Fibroblast of peridontal ligament (primary cell): Measurements from ENCODE around the gene CSPG5.

Source experiments
- DNase-seq: peaks from one replicate; pipeline ENCODE4 v3.0.0-alpha.2; 2010; ENCODE audit errors: extremely low read depth

Gene CSPG5

GRCh38 chr3:47588053-47588452 lies 9.4 kb upstream of the CSPG5 start:
- no peak for DNase-seq

GRCh38 chr3:47586746-47587145 lies 8.1 kb upstream of the CSPG5 start:
- DNase-seq: peak; percentile 37

GRCh38 chr3:47583320-47584075 lies 4.8 kb upstream of the CSPG5 start:
- DNase-seq: peak; percentile 11

GRCh38 chr3:47581835-47582234 lies 3.2 kb upstream of the CSPG5 start:
- DNase-seq: no peak

GRCh38 chr3:47581422-47581821 lies 2.8 kb upstream of the CSPG5 start:
- no peak for DNase-seq

GRCh38 chr3:47580481-47580880 lies 1.8 kb upstream of the CSPG5 start:
- no peak for DNase-seq

- DNase-seq: no peak
Observed at GRCh38 chr3:47579875-47580274, 1.2 kb upstream of the CSPG5 start.

GRCh38 chr3:47578119-47578632 lies 489 bp downstream of the CSPG5 start:
- no peak for DNase-seq

- DNase-seq: no peak
Observed at GRCh38 chr3:47577583-47578118, 1.0 kb downstream of the CSPG5 start.

GRCh38 chr3:47573190-47574172 lies 5.2 kb downstream of the CSPG5 start:
- no peak for DNase-seq

- peak; percentile 11 for DNase-seq
Observed at GRCh38 chr3:47571391-47572175, 7.1 kb downstream of the CSPG5 start.

- DNase-seq: no peak
Observed at GRCh38 chr3:47568901-47569300, 9.8 kb downstream of the CSPG5 start.

GRCh38 chr3:47567149-47567548 lies 11.5 kb downstream of the CSPG5 start:
- no peak for DNase-seq

GRCh38 chr3:47566667-47567066 lies 12.0 kb downstream of the CSPG5 start:
- DNase-seq: no peak

GRCh38 chr3:47565734-47566550 lies 12.7 kb downstream of the CSPG5 start:
- no peak for DNase-seq

- no peak for DNase-seq
Observed at GRCh38 chr3:47556351-47556750, 22.3 kb downstream of the CSPG5 start.

GRCh38 chr3:47554335-47554734 lies 24.3 kb downstream of the CSPG5 start:
- no peak for DNase-seq

GRCh38 chr3:47553407-47553806 lies 25.3 kb downstream of the CSPG5 start:
- DNase-seq: no peak

GRCh38 chr3:47542471-47543173 lies 36.0 kb downstream of the CSPG5 start:
- no peak for DNase-seq

GRCh38 chr3:47541583-47542108 lies 37.0 kb downstream of the CSPG5 start:
- DNase-seq: no peak
